Measurements from ENCODE around the gene FAF2.
"Not testable (repeated sequence)": the region's sequence is repeated elsewhere in the genome, so short reads cannot be mapped to it uniquely, and the experiment has no call there.

Gene FAF2

GRCh38 chr5:176461349-176461748, 13.2 kb downstream of the FAF2 start:
- no peak for FAIRE-seq

- no peak for FAIRE-seq
Observed at GRCh38 chr5:176463113-176463764, 15.1 kb downstream of the FAF2 start.

- no peak for FAIRE-seq
Observed at GRCh38 chr5:176466245-176466871, 18.2 kb downstream of the FAF2 start.

GRCh38 chr5:176469296-176469695, 21.1 kb downstream of the FAF2 start:
- FAIRE-seq = no peak

GRCh38 chr5:176470539-176470938, 22.4 kb downstream of the FAF2 start:
- no peak for FAIRE-seq

- no peak for FAIRE-seq
Observed at GRCh38 chr5:176471098-176471497, 22.9 kb downstream of the FAF2 start.

GRCh38 chr5:176473335-176474006, 25.3 kb downstream of the FAF2 start:
- no peak for FAIRE-seq

GRCh38 chr5:176474476-176474875, 26.3 kb downstream of the FAF2 start:
- FAIRE-seq = no peak

- no peak for FAIRE-seq
Observed at GRCh38 chr5:176481711-176482110, 33.5 kb downstream of the FAF2 start.

- no peak for FAIRE-seq
Observed at GRCh38 chr5:176485176-176485575, 37.0 kb downstream of the FAF2 start.

- no peak for FAIRE-seq
Observed at GRCh38 chr5:176486189-176486757, 38.1 kb downstream of the FAF2 start.

GRCh38 chr5:176487160-176487559, 39.0 kb downstream of the FAF2 start:
- not testable (repeated sequence) for FAIRE-seq

- no peak for FAIRE-seq
Observed at GRCh38 chr5:176489077-176489476, 40.9 kb downstream of the FAF2 start.

GRCh38 chr5:176490301-176490700, 42.1 kb downstream of the FAF2 start:
- no peak for FAIRE-seq

- no peak for FAIRE-seq
Observed at GRCh38 chr5:176491101-176491502, 42.9 kb downstream of the FAF2 start.

- FAIRE-seq = no peak
Observed at GRCh38 chr5:176491901-176492300, 43.7 kb downstream of the FAF2 start.

- FAIRE-seq = no peak
Observed at GRCh38 chr5:176492431-176492830, 44.2 kb downstream of the FAF2 start.

- no peak for FAIRE-seq
Observed at GRCh38 chr5:176497852-176498251, 49.7 kb downstream of the FAF2 start.

- FAIRE-seq = no peak
Observed at GRCh38 chr5:176499273-176499672, 51.1 kb downstream of the FAF2 start.

- no peak for FAIRE-seq
Observed at GRCh38 chr5:176500511-176500910, 52.3 kb downstream of the FAF2 start.

- FAIRE-seq = no peak
Observed at GRCh38 chr5:176501333-176501732, 53.1 kb downstream of the FAF2 start.

GRCh38 chr5:176503496-176503895, 55.3 kb downstream of the FAF2 start:
- no peak for FAIRE-seq

- no peak for FAIRE-seq
Observed at GRCh38 chr5:176507911-176508310, 59.7 kb downstream of the FAF2 start.

- FAIRE-seq = no peak
Observed at GRCh38 chr5:176508603-176509002, 60.4 kb downstream of the FAF2 start.

Data from TTC549 (cell line).